HCT116 (cell line): ENCODE measurements around the gene PPFIBP1. TPM values are rescaled to one million over a fixed set of nuclear protein-coding genes. Genes with fewer than 3 reads are reported as not detected.

Source experiments
- ATAC-seq: fragments of 200-7000 bp; cut with Tn5 transposase; 2 replicates; pipeline ENCODE4 v1.9.1; 2020; ENCODE audit warnings: mild to moderate bottlenecking, moderate library complexity
- BruUV-seq: library from RNA; stranded (reverse); fragments of 400-500 nt; replicated peaks from 2 replicates; lab custom pipeline; 2021; lab: Mats Ljungman, UMichigan
- CTCF ChIA-PET: fragments of 300-600 bp; sonication (Branson Sonifier 250); formaldehyde crosslinking; loops from one replicate; lab custom pipeline; 2021; ENCODE audit warnings: antibody characterized with exemption; lab: Charles Lee
- POLR2A ChIA-PET: fragments of 300-600, 350-600 bp; sonication (Branson Sonifier 250); formaldehyde crosslinking; loops from one replicate; lab custom pipeline; 2021; ENCODE audit warnings: antibody characterized with exemption; lab: Charles Lee
- RAD21 ChIA-PET, 2 experiments: fragments of 300-600 bp; sonication (Branson Sonifier 250); formaldehyde crosslinking; loops; one replicate each; lab custom pipeline; 2023; ENCODE audit warnings: low total read pairs in 2 of 2; ENCODE audit not compliant: uncharacterized antibody in 2 of 2, unreplicated experiment in 2 of 2, low non-redundant PET in 1 of 2; lab: Charles Lee
- DNase-seq: peaks from one replicate; pipeline ENCODE4 v3.0.0-alpha.2; 2010; ENCODE audit warnings: low read depth, low spot score
- H2AFZ ChIP-seq: fragments of 200-600 bp; shearing (Covaris generic), sonication (generic); 2 replicates; pipeline ENCODE4 v1.6.1; 2017; ENCODE audit warnings: low read depth, mixed run types, mixed read lengths, antibody characterized with exemption, low read length; ENCODE audit not compliant: poor library complexity, severe bottlenecking
- H3K27ac ChIP-seq: 2 replicates; pipeline ENCODE4 v1.5.1; 2012; ENCODE audit warnings: low read depth, low read length
- H3K27me3 ChIP-seq: fragments of 200-600 bp; sonication (generic); 2 replicates; pipeline ENCODE4 v1.6.1; 2016; ENCODE audit warnings: mixed run types, low read length, mixed read lengths; ENCODE audit not compliant: insufficient read depth
- H3K36me3 ChIP-seq, 2 experiments: fragments of 200-500 bp in 1 of 2; fragments of 200-600 bp in 1 of 2; sonication (Bioruptor generic) in 1 of 2; sonication (generic) in 1 of 2; 2 replicates each; pipeline versions ENCODE4 v1.5.1 to v1.6.1; 2014 to 2016; ENCODE audit warnings: low read length in 2 of 2, inconsistent platforms in 1 of 2, mixed read lengths in 1 of 2, mixed run types in 1 of 2; ENCODE audit not compliant: insufficient read depth in 2 of 2, control insufficient read depth in 1 of 2
- H3K4me1 ChIP-seq, 2 experiments: fragments of 200-600 bp in 1 of 2; sonication (generic) in 1 of 2; 2 replicates each; pipeline versions ENCODE4 v1.5.1 to v1.6.1; 2012 to 2017; ENCODE audit warnings: low read length in 2 of 2, inconsistent platforms in 1 of 2, mild to moderate bottlenecking in 1 of 2, mixed read lengths in 1 of 2, mixed run types in 1 of 2, moderate library complexity in 1 of 2; ENCODE audit not compliant: insufficient read depth in 2 of 2, control insufficient read depth in 1 of 2
- H3K4me2 ChIP-seq: fragments of 200-600 bp; sonication (generic); 2 replicates; pipeline ENCODE4 v1.6.1; 2017; ENCODE audit warnings: mixed run types, low read length, mixed read lengths
- H3K4me3 ChIP-seq, 2 experiments: fragments of 200-600 bp in 1 of 2; sonication (generic) in 1 of 2; replicated peaks in 1 of 2; 2 replicates each; pipeline ENCODE4 v1.5.1; 2011 to 2016; ENCODE audit warnings: low read length in 2 of 2, control low read depth in 1 of 2, low read depth in 1 of 2, mild to moderate bottlenecking in 1 of 2, mixed read lengths in 1 of 2, mixed run types in 1 of 2
- H3K79me2 ChIP-seq: fragments of 200-600 bp; sonication (generic); 2 replicates; pipeline ENCODE4 v1.6.1; 2017; ENCODE audit warnings: mild to moderate bottlenecking, mixed run types, low read length, moderate library complexity, mixed read lengths; ENCODE audit not compliant: insufficient read depth
- H3K9ac ChIP-seq: fragments of 200-600 bp; sonication (generic); 2 replicates; pipeline ENCODE4 v1.6.1; 2016; ENCODE audit warnings: low read length, mixed read lengths
- H3K9me2 ChIP-seq: fragments of 200-600 bp; sonication (generic), shearing (Covaris generic); 2 replicates; pipeline ENCODE4 v1.6.1; 2017; ENCODE audit warnings: mixed run types, mild to moderate bottlenecking, moderate library complexity; ENCODE audit not compliant: insufficient read depth
- H3K9me3 ChIP-seq, 2 experiments: fragments of 200-500 bp in 1 of 2; fragments of 200-600 bp in 1 of 2; sonication (Bioruptor generic) in 1 of 2; sonication (generic) in 1 of 2; 2 replicates each; pipeline ENCODE4 v1.6.1; 2014 to 2017; ENCODE audit warnings: low read length in 2 of 2, mixed read lengths in 2 of 2, inconsistent platforms in 1 of 2, low read depth in 1 of 2, mild to moderate bottlenecking in 1 of 2, mixed run types in 1 of 2, moderate library complexity in 1 of 2; ENCODE audit not compliant: control insufficient read depth in 1 of 2, insufficient read depth in 1 of 2
- H4K20me1 ChIP-seq: fragments of 200-600 bp; sonication (generic), shearing (Covaris generic); 2 replicates; pipeline ENCODE4 v1.6.1; 2017; ENCODE audit warnings: mixed run types, mild to moderate bottlenecking, moderate library complexity; ENCODE audit not compliant: insufficient read depth
- CBX3 ChIP-seq: IDR thresholded peaks from 2 replicates; pipeline ENCODE4 v1.6.1; 2012; ENCODE audit warnings: low read depth
- CEBPB ChIP-seq: IDR thresholded peaks from 2 replicates; pipeline ENCODE4 v1.6.1; 2012; ENCODE audit warnings: low read depth
- CTCF ChIP-seq, 3 experiments: fragments of 200-600 bp in 1 of 3; sonication (generic) in 1 of 3; IDR thresholded peaks in 2 of 3; conservative IDR thresholded peaks in 1 of 3; 2 replicates each; pipeline ENCODE4 v1.5.1; 2012 to 2017; ENCODE audit warnings: low read depth in 2 of 3, low read length in 2 of 3, antibody characterized with exemption in 1 of 3, borderline replicate concordance in 1 of 3, control low read depth in 1 of 3, mild to moderate bottlenecking in 1 of 3, mixed read lengths in 1 of 3, mixed run types in 1 of 3, moderate library complexity in 1 of 3; ENCODE audit not compliant: insufficient read depth in 1 of 3
- JUND ChIP-seq: IDR thresholded peaks from 2 replicates; pipeline ENCODE4 v1.6.1; 2012
- RAD21 ChIP-seq: IDR thresholded peaks from 2 replicates; pipeline ENCODE4 v1.6.1; 2012; ENCODE audit warnings: low read depth, mild to moderate bottlenecking
- SIN3A ChIP-seq: IDR thresholded peaks from 2 replicates; pipeline ENCODE4 v1.6.1; 2012; ENCODE audit warnings: low read depth
- SP1 ChIP-seq: IDR thresholded peaks from 2 replicates; pipeline ENCODE4 v1.6.1; 2012; ENCODE audit warnings: low read depth
- YY1 ChIP-seq: IDR thresholded peaks from 2 replicates; pipeline ENCODE4 v1.6.1; 2011; ENCODE audit warnings: low read length, low read depth, moderate library complexity, mild to moderate bottlenecking; ENCODE audit not compliant: insufficient replicate concordance; ENCODE audit errors: extremely low read depth
- ZFX ChIP-seq: fragments of 450-650 bp; IDR thresholded peaks from 2 replicates; pipeline ENCODE4 v1.6.1; 2017
- intact Hi-C: fragments of 100-400 bp; cut with micrococcal nuclease; formaldehyde crosslinking; loops from 2 replicates; pipeline ENCODE4 v1.10.0; 2022
- total RNA-seq: library from RNA; stranded (reverse); gene quantifications from one replicate; pipeline ENCODE4 v1.2.1, GENCODE V29; 2021; ENCODE audit not compliant: unreplicated experiment

Gene PPFIBP1
- total RNA-seq, 1 experiment from 2014 or later: 102 TPM

DNA sequence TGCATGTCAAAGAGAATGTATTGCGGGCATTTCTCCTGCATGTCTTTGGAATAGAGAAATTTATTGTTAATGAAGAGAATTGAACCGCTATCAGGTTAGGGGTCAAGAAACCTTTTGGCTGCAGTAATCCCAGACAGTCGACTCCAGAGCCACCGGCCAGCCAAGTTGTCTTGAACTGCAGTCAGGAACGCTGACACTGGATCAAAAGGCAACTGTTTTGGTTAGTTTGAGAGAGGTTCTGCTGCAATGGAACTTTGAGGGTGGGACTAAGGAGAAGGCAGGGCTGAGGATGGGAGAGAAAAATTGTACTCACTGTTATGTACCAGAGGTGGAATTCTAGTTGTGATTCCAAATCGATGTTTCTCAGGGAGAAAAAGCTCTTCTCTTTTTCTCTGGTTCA, 28.2 kb downstream of the PPFIBP1 start:
- no peak overlapping the region for H3K4me2 ChIP-seq
- no peaks in the 10 kb centered on the region for H3K27me3 ChIP-seq
- no peak overlapping the region for H3K4me3 ChIP-seq
- no peaks in the 10 kb centered on the region for H3K9me3 ChIP-seq
- ChIA-PET POLR2A (no interaction called here), RAD21 (no interaction called here), CTCF (no interaction called here)
- no peak overlapping the region for H2AFZ ChIP-seq
- no peaks in the 10 kb centered on the region; the same call in 1 of the 2 replicates for H4K20me1 ChIP-seq
- BruUV-seq: no TSS peak
- H3K36me3 ChIP-seq: no peaks in the 10 kb centered on the region
- no peak overlapping the region for H3K9ac ChIP-seq
- DNase-seq: no peak
- no peaks in the 10 kb centered on the region for H3K9me2 ChIP-seq
- intact Hi-C loops: no loop called here
- no peak overlapping the region for H3K27ac ChIP-seq
- TF ChIP-seq SIN3A (no peak), SP1 (no peak), CBX3 (no peak), ZFX (no peak), YY1 (no peak), RAD21 (no peak), JUND (no peak), CEBPB (no peak), CTCF (IDR thresholded peaks at IDR 0.05 in 2 of 3, conservative IDR thresholded peaks at IDR 0.05 in 1 of 3; ENCODE audit: borderline replicate concordance in 1 of 3, insufficient read depth in 1 of 3, low read depth in 2 of 3, low read length in 2 of 3) (no peak)
- TF ChIP-seq, all 23 proteins: peak for 0
- H3K4me1 ChIP-seq: peaks cover 90 to 91% of the 10 kb centered on the region in 2 experiments
- no peak for ATAC-seq
- peaks cover 87% of the 10 kb centered on the region for H3K79me2 ChIP-seq
